ENCODE results near the gene NR0B2. TPM values are rescaled to one million over a fixed set of nuclear protein-coding genes. Genes with fewer than 3 reads are reported as not detected.

NR0B2 gene
- total and polyA plus RNA-seq, 2 of the 13 experiments (the other 11 are each of a cell fraction or from before 2014, with no cell fraction given), result 72.5 to 133 TPM

GRCh38 chr1:26938004-26938658 lies 24.4 kb upstream of the NR0B2 start (continued):
- TF ChIP-seq HMGXB3 (CRISPR knock-in tag; IDR thresholded peaks at IDR 0.05; ENCODE audit: borderline replicate concordance) (no peak), FIP1L1 (IDR thresholded peaks at IDR 0.05; ENCODE audit: borderline replicate concordance, insufficient read depth, low read depth, low read length) (no peak), ZEB1 (IDR thresholded peaks at IDR 0.05; ENCODE audit: insufficient replicate concordance, low read depth) (peak; percentile 60), ZNF280B (CRISPR knock-in tag; IDR thresholded peaks at IDR 0.05; ENCODE audit: borderline replicate concordance) (no peak), MXD4 (CRISPR knock-in tag; IDR thresholded peaks at IDR 0.05) (no peak), NCOR1 (IDR thresholded peaks at IDR 0.05; ENCODE audit: borderline replicate concordance, low read length) (peak; percentile 92), NFAT5 (CRISPR knock-in tag; IDR thresholded peaks at IDR 0.05) (no peak), ZNF672 (CRISPR knock-in tag; IDR thresholded peaks at IDR 0.05) (no peak), CBX1 (IDR thresholded peaks at IDR 0.05; ENCODE audit: low read depth) (no peak), ZNF577 (CRISPR knock-in tag; IDR thresholded peaks at IDR 0.05; ENCODE audit: borderline replicate concordance, low read depth) (no peak), ZNF296 (CRISPR knock-in tag; conservative IDR thresholded peaks at IDR 0.05) (no peak), PRPF4 (IDR thresholded peaks at IDR 0.05; ENCODE audit: low read depth, low read length, poor library complexity, severe bottlenecking) (no peak), KLF9 (CRISPR knock-in tag; IDR thresholded peaks at IDR 0.05; ENCODE audit: low read depth) (no peak), POLR2AphosphoS5 (IDR thresholded peaks at IDR 0.05; ENCODE audit: low read depth, low read length) (no peak; the same call in none of the 2 replicates), SAP130 (CRISPR knock-in tag; IDR thresholded peaks at IDR 0.05; ENCODE audit: low read depth) (peak; percentile 95), MXI1 (IDR thresholded peaks at IDR 0.05; ENCODE audit: borderline replicate concordance, low read depth, low read length) (peak; percentile 60; the same call in 1 of the 3 replicates), ZNF235 (CRISPR knock-in tag; IDR thresholded peaks at IDR 0.05; ENCODE audit: borderline replicate concordance) (no peak), NCOA2 (CRISPR knock-in tag; IDR thresholded peaks at IDR 0.05) (peak; percentile 94)

All from HepG2 (cell line).